AG10803 (cell line): ENCODE results near the gene SOX30.

ENCODE experiments used
- DNase-seq: peaks from one replicate; pipeline ENCODE4 v3.0.0; 2010; ENCODE audit warnings: low read depth
- H3K4me3 ChIP-seq: 2 replicates; pipeline ENCODE4 v1.5.1; 2011; ENCODE audit warnings: mild to moderate bottlenecking, low read length, control low read depth
- CTCF ChIP-seq: conservative IDR thresholded peaks from 2 replicates; pipeline ENCODE4 v1.5.1; 2011; ENCODE audit warnings: mild to moderate bottlenecking, low read length, control low read depth, inconsistent platforms

SOX30 gene

GRCh38 chr5:157594675-157595459 is 57.4 kb downstream of the SOX30 start:
- DNase-seq = no peak
- no peak overlapping the region for H3K4me3 ChIP-seq
- TF ChIP-seq CTCF = no peak

- DNase-seq = peak; percentile 26
- no peak for TF ChIP-seq CTCF
- H3K4me3 ChIP-seq = no peak overlapping the region
Observed at GRCh38 chr5:157594257-157594656, 58.0 kb downstream of the SOX30 start.

- H3K4me3 ChIP-seq = no peak overlapping the region
- DNase-seq = no peak
- no peak for TF ChIP-seq CTCF
Observed at GRCh38 chr5:157593052-157593757, 59.0 kb downstream of the SOX30 start.

GRCh38 chr5:157592594-157592993 is 59.6 kb downstream of the SOX30 start:
- no peak overlapping the region for H3K4me3 ChIP-seq
- TF ChIP-seq CTCF = no peak
- no peak for DNase-seq

GRCh38 chr5:157590478-157590877 is 61.8 kb downstream of the SOX30 start:
- DNase-seq = peak; percentile 37
- TF ChIP-seq CTCF = no peak
- H3K4me3 ChIP-seq = no peak overlapping the region

GRCh38 chr5:157584628-157585027 is 67.6 kb downstream of the SOX30 start:
- TF ChIP-seq CTCF = no peak
- no peak overlapping the region for H3K4me3 ChIP-seq
- DNase-seq = no peak
